Measurements from ENCODE around the gene STK38L. TPM values are rescaled to one million over a fixed set of nuclear protein-coding genes. Genes with fewer than 3 reads are reported as not detected.
A peak's percentile ranks its signal among the peaks of the same experiment; 100 is the strongest.

The STK38L gene
- total RNA-seq, 1 donor = 38.9 TPM

GRCh38 chr12:27207615-27208413 is 36.3 kb upstream of the STK38L start:
- peak; percentile 48 for DNase-seq (ENCODE audit: low read depth)
- TF ChIP-seq CTCF (IDR thresholded peaks at IDR 0.05; ENCODE audit: insufficient read depth, low read depth, low read length) = no peak
- H3K4me3 ChIP-seq (ENCODE audit: low read depth, low read length) = no peak overlapping the region

GRCh38 chr12:27208414-27208750 is 35.7 kb upstream of the STK38L start:
- no peak for TF ChIP-seq CTCF (IDR thresholded peaks at IDR 0.05; ENCODE audit: insufficient read depth, low read depth, low read length)
- no peak overlapping the region for H3K4me3 ChIP-seq (ENCODE audit: low read depth, low read length)
- no peak for DNase-seq (ENCODE audit: low read depth)

- no peak for DNase-seq (ENCODE audit: low read depth)
- no peak for TF ChIP-seq CTCF (IDR thresholded peaks at IDR 0.05; ENCODE audit: insufficient read depth, low read depth, low read length)
- H3K4me3 ChIP-seq (ENCODE audit: low read depth, low read length) = no peak overlapping the region
Measured at GRCh38 chr12:27209257-27209910, 34.7 kb upstream of the STK38L start.

DNA sequence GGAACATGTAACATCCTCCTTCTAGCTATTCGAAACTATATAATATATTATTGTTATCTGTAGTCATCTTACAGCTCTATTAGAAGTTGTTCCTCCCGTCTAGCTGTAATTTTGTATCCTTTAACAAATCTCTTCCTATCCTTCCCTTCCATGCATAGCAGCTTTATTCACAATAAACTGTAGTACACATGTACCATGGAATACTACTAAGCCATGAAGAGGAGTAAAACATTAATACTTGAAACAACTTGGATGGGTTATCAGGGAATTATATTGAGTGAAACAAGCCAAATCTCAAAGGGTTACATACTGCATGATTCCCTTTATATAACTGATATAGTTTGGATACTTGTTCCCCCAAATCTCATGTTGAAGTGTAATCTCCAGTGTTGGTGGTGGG is 33.9 kb upstream of the STK38L start:
- no peak for TF ChIP-seq CTCF (IDR thresholded peaks at IDR 0.05; ENCODE audit: insufficient read depth, low read depth, low read length)
- no peak for DNase-seq (ENCODE audit: low read depth)
- no peak overlapping the region for H3K4me3 ChIP-seq (ENCODE audit: low read depth, low read length)

GRCh38 chr12:27212861-27213260 is 31.2 kb upstream of the STK38L start:
- no peak overlapping the region for H3K4me3 ChIP-seq (ENCODE audit: low read depth, low read length)
- no peak for TF ChIP-seq CTCF (IDR thresholded peaks at IDR 0.05; ENCODE audit: insufficient read depth, low read depth, low read length)
- no peak for DNase-seq (ENCODE audit: low read depth)

DNA sequence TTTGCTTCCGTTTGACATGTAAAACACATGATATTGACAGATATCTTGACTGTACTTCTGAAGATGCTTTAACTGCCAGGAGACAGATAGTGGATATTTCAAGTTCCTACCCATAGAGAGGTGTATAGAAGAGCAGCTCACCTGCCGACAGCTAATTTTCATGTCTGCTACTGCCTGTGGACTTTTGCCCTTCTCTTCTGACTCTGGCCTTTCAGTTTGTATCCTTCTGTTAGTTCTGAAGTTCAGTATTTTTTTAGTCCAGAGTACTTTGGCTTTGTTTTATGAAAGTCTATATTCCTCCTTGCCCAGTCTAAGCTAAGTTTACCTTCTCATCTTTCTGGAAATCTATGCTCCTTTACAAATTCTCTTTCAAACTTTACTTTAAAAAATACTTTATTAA is 30.8 kb upstream of the STK38L start:
- no peak for TF ChIP-seq CTCF (IDR thresholded peaks at IDR 0.05; ENCODE audit: insufficient read depth, low read depth, low read length)
- DNase-seq (ENCODE audit: low read depth) = no peak
- H3K4me3 ChIP-seq (ENCODE audit: low read depth, low read length) = no peak overlapping the region

All from fibroblast of villous mesenchyme (primary cell).